ENCODE measurements around the gene TPGS1. TPM values are rescaled to one million over a fixed set of nuclear protein-coding genes. Genes with fewer than 3 reads are reported as not detected.

TPGS1 gene
- total RNA-seq, 1 donor from 2014 or later = 11.2 TPM

DNA sequence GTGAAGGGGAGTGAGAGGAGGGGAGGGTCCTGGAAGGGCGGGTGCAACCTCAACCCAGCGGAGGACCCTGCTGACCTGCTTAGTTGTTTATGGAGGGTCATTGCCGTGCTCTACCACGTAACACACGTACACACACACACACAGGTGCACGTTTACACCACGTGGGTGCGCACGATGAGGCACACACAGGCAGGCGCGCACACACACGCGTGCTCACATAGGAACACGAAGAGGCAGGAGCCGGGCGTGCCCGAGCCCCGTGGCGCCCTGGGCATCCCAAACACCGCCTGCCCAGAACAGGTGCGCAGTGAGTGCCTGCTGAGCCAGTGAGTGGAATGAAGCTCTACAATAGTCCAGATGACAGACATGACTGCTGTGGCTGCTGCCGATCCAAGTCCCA is 22.2 kb upstream of the TPGS1 start:
- Histone ChIP-seq H3K36me3 (no peaks in the 10 kb centered on the region), H3K4me1 (peaks cover 32% of the 10 kb centered on the region), H3K27ac (replicated peaks) (no peak overlapping the region), H3K27me3 (ENCODE audit: low read depth) (peaks cover 38% of the 10 kb centered on the region), H3K9me3 (replicated peaks) (no peaks in the 10 kb centered on the region), H3K4me3 (no peak overlapping the region)
- DNase-seq = no peak
- TF ChIP-seq, protein P1, sequence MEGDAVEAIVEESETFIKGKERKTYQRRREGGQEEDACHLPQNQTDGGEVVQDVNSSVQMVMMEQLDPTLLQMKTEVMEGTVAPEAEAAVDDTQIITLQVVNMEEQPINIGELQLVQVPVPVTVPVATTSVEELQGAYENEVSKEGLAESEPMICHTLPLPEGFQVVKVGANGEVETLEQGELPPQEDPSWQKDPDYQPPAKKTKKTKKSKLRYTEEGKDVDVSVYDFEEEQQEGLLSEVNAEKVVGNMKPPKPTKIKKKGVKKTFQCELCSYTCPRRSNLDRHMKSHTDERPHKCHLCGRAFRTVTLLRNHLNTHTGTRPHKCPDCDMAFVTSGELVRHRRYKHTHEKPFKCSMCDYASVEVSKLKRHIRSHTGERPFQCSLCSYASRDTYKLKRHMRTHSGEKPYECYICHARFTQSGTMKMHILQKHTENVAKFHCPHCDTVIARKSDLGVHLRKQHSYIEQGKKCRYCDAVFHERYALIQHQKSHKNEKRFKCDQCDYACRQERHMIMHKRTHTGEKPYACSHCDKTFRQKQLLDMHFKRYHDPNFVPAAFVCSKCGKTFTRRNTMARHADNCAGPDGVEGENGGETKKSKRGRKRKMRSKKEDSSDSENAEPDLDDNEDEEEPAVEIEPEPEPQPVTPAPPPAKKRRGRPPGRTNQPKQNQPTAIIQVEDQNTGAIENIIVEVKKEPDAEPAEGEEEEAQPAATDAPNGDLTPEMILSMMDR (IDR thresholded peaks at IDR 0.05; ENCODE audit: borderline replicate concordance) = no peak
- intact Hi-C loops (cut with micrococcal nuclease) = no loop called here

DNA sequence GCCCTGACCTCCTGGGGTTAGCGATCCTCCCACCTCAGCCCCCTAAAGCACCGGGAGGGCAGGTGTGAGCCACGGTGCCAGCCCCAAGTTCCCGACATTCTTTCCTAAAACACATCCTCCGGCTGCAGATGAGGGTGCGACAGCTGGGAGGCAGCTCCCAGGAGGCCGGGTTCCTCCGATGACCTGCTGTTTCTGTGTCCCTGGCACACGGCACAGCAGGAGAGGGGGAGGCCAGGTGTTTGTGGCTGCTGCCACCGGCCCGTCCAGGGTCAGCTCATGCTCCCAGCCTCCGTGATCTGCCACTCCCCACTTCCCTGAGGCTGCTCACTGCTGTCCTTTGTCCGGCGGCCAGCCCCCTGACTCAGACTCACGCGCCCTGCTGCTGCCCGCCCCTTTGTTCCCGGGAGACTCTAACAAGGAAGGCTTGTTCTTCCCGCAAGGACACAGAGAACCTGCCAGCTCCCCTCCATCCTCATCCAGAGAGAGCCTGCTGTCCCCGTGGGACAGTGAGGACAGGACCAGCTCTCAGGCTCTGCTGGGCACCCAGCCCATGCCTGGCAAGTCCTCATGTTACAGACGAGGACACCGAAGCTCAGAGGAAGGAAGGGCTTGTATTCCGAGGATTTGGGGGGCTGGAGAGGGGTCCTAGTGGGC is 21.6 kb upstream of the TPGS1 start:
- TF ChIP-seq, protein P1 (IDR thresholded peaks at IDR 0.05; ENCODE audit: borderline replicate concordance) = no peak
- peaks cover 32% of the 10 kb centered on the region for H3K4me1 ChIP-seq
- peaks cover 38% of the 10 kb centered on the region for H3K27me3 ChIP-seq (ENCODE audit: low read depth)
- H3K36me3 ChIP-seq = no peaks in the 10 kb centered on the region
- no peak overlapping the region for H3K4me3 ChIP-seq
- intact Hi-C loops (cut with micrococcal nuclease) = no loop called here
- peak; percentile 48 for DNase-seq
- H3K9me3 ChIP-seq (replicated peaks) = no peaks in the 10 kb centered on the region
- no peak overlapping the region for H3K27ac ChIP-seq (replicated peaks)

DNA sequence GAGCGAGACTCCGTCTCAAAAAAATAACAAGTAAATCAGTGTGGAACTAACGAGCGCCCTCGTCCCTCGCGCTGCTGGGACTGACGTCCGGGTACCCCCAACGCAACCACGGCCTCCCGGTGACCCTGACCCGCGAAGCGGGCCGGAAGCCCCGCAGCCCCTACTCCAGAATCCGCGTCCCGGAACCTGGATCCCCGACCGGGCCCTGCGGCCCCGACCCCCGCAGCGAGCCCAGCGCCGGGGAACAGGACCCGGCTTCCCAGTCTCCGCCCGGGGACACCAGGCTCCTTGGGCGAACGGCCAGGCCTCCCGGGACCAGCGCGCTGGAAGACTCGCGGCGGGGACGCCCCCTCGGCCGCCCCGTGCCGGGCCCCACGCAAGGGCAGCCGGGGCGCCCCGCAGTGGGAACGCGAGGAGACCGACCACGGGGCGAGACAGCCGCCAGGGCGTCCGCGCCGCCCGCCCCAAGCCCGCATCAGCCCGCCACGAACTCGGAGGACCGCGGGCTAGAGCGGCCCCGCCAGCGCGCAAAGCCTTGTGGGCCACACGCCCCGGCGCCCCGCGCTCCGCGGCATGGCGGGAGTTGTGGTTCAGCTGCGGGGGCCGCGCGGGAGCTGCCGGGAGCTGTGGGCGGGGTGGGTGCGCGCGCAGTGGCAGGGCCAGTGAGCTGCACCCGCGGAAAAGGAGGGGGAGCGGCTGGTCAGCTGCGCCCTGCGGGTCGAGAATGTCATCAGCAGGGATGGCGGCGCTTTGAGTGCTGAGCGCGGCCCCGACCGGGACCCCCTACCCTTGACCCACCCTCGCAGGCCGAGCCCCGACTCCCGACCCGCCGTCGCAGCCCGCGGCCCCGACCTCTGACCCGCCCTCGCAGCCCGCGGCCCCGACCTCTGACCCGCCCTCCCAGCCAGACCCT is 18.5 kb upstream of the TPGS1 start:
- peak overlapping the region; percentile 99 for H3K27ac ChIP-seq (replicated peaks)
- intact Hi-C loops (cut with micrococcal nuclease) = no loop called here
- TF ChIP-seq, protein P1 (IDR thresholded peaks at IDR 0.05; ENCODE audit: borderline replicate concordance) = no peak
- DNase-seq = peak; percentile 99
- H3K4me1 ChIP-seq = peaks cover 32% of the 10 kb centered on the region
- peak overlapping the region; percentile 97 for H3K4me3 ChIP-seq
- no peaks in the 10 kb centered on the region for H3K36me3 ChIP-seq
- peaks cover 29% of the 10 kb centered on the region for H3K27me3 ChIP-seq (ENCODE audit: low read depth)
- no peaks in the 10 kb centered on the region for H3K9me3 ChIP-seq (replicated peaks)

DNA sequence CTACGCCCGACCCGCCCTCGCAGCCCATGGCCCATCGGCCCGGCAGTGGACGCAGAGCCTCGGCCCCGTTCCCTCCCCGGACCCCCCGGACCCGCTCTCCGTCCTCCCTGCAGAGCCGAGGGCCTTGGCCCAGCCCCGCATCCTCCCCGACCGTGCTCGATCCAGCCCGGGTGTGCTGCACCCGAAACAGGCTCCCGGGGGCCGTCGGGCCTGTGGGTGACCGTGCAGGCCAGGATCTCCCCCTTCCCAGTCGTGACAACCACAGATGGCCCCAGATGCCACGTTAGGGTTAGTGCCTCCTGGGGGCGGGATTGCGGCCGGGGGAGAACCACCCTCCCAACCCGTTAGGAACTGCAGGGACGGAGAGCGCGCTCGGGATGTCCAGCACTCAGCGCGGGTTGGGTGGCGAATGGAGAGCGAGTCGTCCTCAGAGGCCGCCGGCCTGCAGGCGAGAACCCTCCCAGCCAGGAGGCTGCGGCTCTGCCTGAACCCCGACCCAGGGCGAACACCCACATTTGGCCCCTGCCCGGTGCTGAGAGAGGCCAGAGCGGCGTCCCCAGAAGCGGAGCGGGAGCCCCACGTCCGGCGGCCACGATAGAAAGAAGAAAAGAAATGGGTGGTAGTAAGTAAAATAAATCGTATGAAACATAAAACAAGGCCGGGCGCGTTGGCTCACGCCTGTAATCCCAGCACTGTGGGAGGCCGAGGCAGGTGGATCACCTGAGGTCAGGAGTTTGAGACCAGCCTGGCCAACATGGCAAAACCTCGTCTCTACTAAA is 17.7 kb upstream of the TPGS1 start:
- Histone ChIP-seq H3K27ac (replicated peaks) (peak overlapping the region; percentile 99), H3K4me1 (peaks cover 38% of the 10 kb centered on the region), H3K4me3 (peak overlapping the region; percentile 97), H3K36me3 (no peaks in the 10 kb centered on the region), H3K27me3 (ENCODE audit: low read depth) (peaks cover 20% of the 10 kb centered on the region), H3K9me3 (replicated peaks) (no peaks in the 10 kb centered on the region)
- TF ChIP-seq, protein P1 (IDR thresholded peaks at IDR 0.05; ENCODE audit: borderline replicate concordance) = no peak
- intact Hi-C loops (cut with micrococcal nuclease) = no loop called here
- no peak for DNase-seq

DNA sequence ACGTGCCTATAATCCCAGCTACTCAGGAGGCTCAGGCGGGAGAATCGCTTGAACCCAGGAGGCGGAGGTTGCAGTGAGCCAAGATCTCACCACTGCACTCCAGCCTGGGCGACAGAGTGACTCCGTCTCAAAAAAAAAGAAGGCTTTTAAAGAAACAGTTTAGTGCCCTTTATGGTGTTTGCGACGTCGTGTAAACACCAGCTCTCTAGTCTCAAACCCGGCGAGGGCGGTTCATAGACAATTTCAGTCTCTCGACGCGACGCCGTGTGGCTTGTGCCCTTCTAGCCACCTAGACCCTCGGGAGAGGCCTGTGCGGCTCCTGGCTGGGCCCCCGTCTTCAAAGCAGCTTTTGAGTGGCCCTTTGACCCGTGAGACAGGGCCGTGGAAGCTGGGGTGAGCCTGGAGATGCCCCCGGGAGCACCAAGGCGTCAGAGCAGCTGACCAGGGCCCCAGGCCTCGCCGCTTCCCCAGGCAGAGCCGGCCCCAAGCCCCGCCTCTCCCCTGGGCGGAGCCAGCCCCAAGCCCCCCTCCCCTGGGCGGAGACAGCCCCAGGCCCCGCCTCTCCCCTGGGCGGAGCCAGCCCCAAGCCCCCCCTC is 16.1 kb upstream of the TPGS1 start:
- intact Hi-C loops (cut with micrococcal nuclease) = no loop called here
- DNase-seq = no peak
- Histone ChIP-seq H3K27me3 (ENCODE audit: low read depth) (peaks cover 13% of the 10 kb centered on the region), H3K27ac (replicated peaks) (no peak overlapping the region), H3K36me3 (no peaks in the 10 kb centered on the region), H3K9me3 (replicated peaks) (no peaks in the 10 kb centered on the region), H3K4me1 (peaks cover 38% of the 10 kb centered on the region), H3K4me3 (no peak overlapping the region)
- TF ChIP-seq, protein P1 (IDR thresholded peaks at IDR 0.05; ENCODE audit: borderline replicate concordance) = no peak

All from left ventricle myocardium inferior (tissue), 1 donor.